ENCODE results near the gene CATSPERD.
"Not testable (repeated sequence)": the region's sequence is repeated elsewhere in the genome, so short reads cannot be mapped to it uniquely, and the experiment has no call there.

CATSPERD gene

GRCh38 chr19:5698635-5699422, 21.6 kb upstream of the CATSPERD start:
- no peak for DNase-seq

GRCh38 chr19:5700455-5701092, 19.9 kb upstream of the CATSPERD start:
- DNase-seq, result no peak

GRCh38 chr19:5702053-5702410, 18.4 kb upstream of the CATSPERD start:
- not testable (repeated sequence) for DNase-seq

- DNase-seq, result no peak
Observed at GRCh38 chr19:5703819-5704818, 16.3 kb upstream of the CATSPERD start.

GRCh38 chr19:5705552-5705951, 14.9 kb upstream of the CATSPERD start:
- no peak for DNase-seq

- no peak for DNase-seq
Observed at GRCh38 chr19:5706876-5707573, 13.4 kb upstream of the CATSPERD start.

- DNase-seq, result no peak
Observed at GRCh38 chr19:5707576-5708575, 12.6 kb upstream of the CATSPERD start.

- DNase-seq, result no peak
Observed at GRCh38 chr19:5711025-5711424, 9.4 kb upstream of the CATSPERD start.

- DNase-seq, result no peak
Observed at GRCh38 chr19:5711713-5712161, 8.7 kb upstream of the CATSPERD start.

GRCh38 chr19:5713228-5713627, 7.2 kb upstream of the CATSPERD start:
- no peak for DNase-seq

- no peak for DNase-seq
Observed at GRCh38 chr19:5714816-5715215, 5.6 kb upstream of the CATSPERD start.

GRCh38 chr19:5717215-5717935, 3.1 kb upstream of the CATSPERD start:
- no peak for DNase-seq

- no peak for DNase-seq
Observed at GRCh38 chr19:5718037-5718578, 2.3 kb upstream of the CATSPERD start.

GRCh38 chr19:5718579-5719273, 1.7 kb upstream of the CATSPERD start:
- no peak for DNase-seq

- no peak for DNase-seq
Observed at GRCh38 chr19:5719274-5719960, 1.0 kb upstream of the CATSPERD start.

- DNase-seq, result no peak
Observed at GRCh38 chr19:5727453-5728050, 7.1 kb downstream of the CATSPERD start.

- DNase-seq, result not testable (repeated sequence)
Observed at GRCh38 chr19:5733172-5733571, 12.7 kb downstream of the CATSPERD start.

GRCh38 chr19:5738423-5738822, 18.0 kb downstream of the CATSPERD start:
- no peak for DNase-seq

- DNase-seq, result no peak
Observed at GRCh38 chr19:5742051-5742450, 21.6 kb downstream of the CATSPERD start.

All from NCI-H1048 (cell line).